NCI-H1930 (cell line): Measurements from ENCODE around the gene RASA1.

Experiments
- DNase-seq, 2 experiments: peaks; one replicate each; lab custom pipeline; 2025; lab: John Stamatoyannopoulos, UW

Gene RASA1

GRCh38 chr5:87403899-87404298, 136.2 kb downstream of the RASA1 start:
- DNase-seq = no peak

GRCh38 chr5:87404359-87404758, 136.7 kb downstream of the RASA1 start:
- no peak for DNase-seq

GRCh38 chr5:87405472-87406155, 137.9 kb downstream of the RASA1 start:
- DNase-seq = no peak

- no peak for DNase-seq
These were observed 140.5 kb downstream of the RASA1 start for GRCh38 chr5:87408204-87408603.

- DNase-seq = no peak
These were observed 143.2 kb downstream of the RASA1 start for GRCh38 chr5:87410931-87411330.

GRCh38 chr5:87411586-87411972, 143.9 kb downstream of the RASA1 start:
- no peak for DNase-seq

DNA sequence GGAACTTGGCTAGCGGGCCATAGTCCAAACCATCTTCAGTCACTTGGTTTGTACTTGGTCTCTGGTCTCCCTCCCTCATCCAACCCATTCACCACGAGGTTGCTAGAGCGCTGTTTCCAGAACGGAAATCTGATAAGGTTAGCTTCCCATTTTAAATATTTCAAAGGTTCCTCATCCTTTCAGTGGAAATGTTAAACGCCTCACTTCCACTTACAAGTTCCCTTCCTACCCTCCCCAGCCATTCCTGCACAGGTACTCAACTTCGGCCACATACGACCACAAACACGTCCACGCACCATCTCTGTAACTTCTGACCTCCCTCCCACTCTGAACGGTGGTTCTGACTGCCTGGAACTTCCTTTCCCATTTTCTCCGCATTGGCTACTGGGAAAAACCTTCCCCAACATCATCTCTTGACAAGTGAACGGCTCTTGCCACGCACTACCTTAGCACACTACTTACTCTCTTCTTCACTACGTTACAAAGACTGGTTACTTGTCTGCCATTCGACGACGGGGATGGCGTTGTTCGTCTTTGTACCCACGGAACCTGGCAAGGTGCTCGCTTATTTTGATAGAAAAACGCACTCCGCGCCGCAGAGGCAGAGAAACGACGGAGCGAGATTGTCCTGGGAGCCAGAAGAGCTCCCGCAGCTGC, 144.4 kb downstream of the RASA1 start:
- no peak for DNase-seq

- DNase-seq = peak; percentile 88 to 91
These were observed 145.1 kb downstream of the RASA1 start, which contains the start of gene CCNH for GRCh38 chr5:87412630-87413342. Gene CCNH, minus strand, starts transcription at chr5:87412930. Its CDS starts 136 bp downstream, at chr5:87412794.

GRCh38 chr5:87413343-87413645, 145.6 kb downstream of the RASA1 start:
- no peak for DNase-seq

DNA sequence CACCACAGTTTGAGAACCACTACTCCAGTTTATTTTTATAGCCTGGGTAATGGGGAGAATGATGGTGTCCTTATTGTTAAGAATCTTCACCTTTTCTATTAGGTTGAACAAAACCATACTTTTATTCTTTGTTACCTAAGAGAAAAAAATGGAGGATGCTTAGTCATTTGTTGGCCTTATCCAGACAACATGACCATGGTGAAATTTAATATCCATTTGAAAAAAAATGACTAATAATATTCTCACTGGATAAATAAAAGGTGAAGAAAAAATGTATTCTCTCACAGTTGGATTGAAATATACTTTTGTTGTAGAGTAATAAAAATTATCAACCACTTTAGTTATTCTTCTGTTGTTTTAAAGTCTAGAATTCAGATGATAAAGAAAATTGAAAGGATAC, 150.8 kb downstream of the RASA1 start:
- DNase-seq = no peak

DNA sequence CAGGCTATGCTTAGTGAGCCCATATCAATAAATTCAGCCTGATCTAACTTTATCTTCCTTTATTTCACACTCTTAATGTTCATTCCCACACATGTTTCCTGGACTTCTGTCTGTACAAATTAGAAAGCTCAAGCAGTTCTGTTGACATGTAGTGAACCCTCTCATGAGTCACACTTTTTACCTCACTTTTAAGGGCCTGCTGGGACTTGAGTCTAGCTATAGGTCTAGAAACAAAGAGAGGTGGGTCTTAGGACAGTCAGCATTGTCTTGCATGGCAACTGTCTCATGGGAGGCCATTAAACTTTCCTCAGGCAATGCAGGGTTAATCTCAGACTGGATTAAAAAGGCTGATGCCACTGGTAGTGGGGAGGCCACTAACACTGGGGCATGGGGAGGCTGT, 153.6 kb downstream of the RASA1 start:
- no peak for DNase-seq

DNA sequence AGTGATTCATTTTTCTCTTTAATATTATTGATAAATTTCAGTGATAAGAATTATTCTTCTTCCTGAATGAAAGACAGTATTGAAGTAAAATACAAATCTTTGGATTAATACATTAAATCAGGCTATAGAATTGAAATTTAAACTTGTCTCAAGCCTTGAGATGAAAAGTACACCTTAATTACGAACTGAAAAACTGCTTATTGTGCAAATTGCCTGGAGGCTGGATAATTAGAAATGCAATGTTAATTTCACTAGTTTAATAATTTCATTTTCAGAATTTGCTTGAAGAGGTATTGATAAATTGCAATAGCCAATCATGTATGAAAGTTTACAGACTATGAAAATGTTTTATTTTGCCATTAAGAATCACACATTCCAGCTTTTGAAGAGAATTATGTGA, 156.1 kb downstream of the RASA1 start:
- DNase-seq = no peak

GRCh38 chr5:87430863-87431457, 163.3 kb downstream of the RASA1 start:
- no peak for DNase-seq

DNA sequence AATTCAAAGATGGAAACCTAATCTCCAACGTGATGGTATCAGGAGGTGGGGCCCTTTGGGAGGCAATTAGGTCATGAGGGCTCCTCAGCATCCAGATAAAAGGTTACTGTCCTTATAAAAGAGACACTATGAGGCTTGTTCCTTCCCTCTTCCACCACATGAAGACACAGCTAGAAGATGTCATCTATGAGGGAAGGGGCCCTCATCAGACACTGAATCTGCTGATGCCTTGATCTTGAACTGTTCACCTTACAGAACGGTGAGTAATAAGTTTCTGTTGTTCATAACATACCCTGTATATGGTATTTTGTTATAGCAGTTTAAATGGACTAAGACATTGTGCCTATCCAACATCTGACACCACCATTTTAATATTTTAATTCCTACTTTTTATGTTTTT, 164.8 kb downstream of the RASA1 start:
- DNase-seq = no peak

- no peak for DNase-seq
These were observed 166.3 kb downstream of the RASA1 start for GRCh38 chr5:87433945-87434344.

DNA sequence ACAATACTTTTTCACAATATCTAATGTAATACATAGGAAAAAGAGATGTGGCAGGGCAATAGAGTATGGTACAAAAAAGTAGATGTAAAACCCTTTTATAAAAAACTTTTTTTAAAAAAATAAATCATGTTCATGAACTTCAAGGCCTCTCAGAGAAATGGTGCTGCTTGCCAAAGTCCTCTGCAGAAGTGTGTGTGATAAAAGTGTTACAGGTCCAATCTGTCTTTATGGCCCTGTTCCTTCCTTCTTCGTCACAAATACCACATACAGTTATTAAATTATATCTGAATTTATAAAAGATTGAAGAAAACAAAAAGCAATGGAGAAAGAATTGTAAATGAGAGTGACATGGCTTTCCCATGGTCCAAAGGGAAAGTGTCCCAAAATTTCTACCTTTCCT, 166.8 kb downstream of the RASA1 start:
- no peak for DNase-seq

DNA sequence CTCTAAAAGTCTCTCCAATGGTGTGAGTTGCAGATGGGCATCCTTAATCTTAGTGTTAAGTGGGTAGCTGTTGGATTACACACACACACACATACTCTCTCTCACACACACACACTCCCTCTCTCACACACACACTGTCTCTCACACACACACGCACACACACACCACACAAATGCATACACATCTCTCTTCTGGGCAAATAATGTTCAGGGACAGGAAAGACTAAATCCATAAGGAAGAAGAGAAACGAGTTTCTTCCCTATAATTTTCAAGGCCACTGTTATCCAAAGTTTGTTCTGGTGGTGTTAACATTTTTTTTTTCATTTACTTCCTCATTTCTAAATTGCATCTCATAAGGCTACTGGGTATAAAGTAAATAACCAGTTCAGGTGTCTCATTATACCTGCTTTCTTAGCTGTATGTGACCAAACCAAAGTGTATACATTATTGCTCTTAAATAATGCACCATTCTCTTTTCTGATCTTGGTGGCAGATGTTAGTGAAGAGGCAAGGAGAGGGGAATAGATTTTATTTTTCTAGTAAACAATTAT, 167.5 kb downstream of the RASA1 start:
- no peak for DNase-seq

DNA sequence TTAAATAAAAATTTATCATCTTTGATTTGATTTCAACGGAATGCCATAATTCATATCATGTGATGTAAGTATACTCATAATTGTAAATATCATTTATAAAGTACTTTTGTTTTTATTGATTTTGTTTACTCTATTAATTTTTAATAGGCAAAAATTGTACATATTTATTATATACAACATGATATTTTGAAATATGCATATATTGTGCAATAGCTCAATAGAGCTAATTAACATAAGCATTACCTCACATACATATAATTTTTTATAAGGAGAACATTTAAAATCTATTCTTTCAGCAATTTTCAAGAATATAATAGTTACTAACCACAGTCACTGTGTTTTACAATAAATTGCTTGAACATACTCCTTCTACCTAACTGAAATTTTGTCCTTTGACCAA, 170.0 kb downstream of the RASA1 start:
- DNase-seq = no peak

DNA sequence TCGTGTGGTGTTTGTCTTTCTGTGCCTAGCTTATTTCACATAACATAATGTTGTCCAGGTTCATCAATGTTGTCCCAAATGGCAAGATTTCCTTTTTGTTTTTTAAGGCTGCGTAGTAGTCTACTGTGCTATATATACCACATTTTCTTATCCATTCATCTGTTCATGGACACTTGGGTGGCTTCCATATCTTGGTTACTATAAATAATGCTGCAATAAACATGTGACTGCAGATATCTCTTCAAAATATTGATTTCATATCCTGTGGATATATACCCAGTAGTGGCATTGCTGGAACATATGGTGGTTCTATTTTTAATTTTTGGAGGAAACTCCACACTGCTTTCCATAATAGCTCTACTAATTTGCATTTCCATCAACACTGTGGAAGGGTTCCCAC, 170.5 kb downstream of the RASA1 start:
- DNase-seq = no peak
